Measurements from ENCODE around the gene OR11G2.
"Not testable (repeated sequence)": the region's sequence is repeated elsewhere in the genome, so short reads cannot be mapped to it uniquely, and the experiment has no call there.

The OR11G2 gene

GRCh38 chr14:20204721-20205120, 14.0 kb downstream of the OR11G2 start:
- Histone ChIP-seq H3K4me3 (replicated peaks; ENCODE audit: low read depth, low read length) (no peak overlapping the region), H3K36me3 (ENCODE audit: control insufficient read depth, insufficient read depth, low read length) (no peaks in the 10 kb centered on the region), H3K27me3 (replicated peaks; ENCODE audit: control insufficient read depth, insufficient read depth, low read length) (no peaks in the 10 kb centered on the region)
- no peak for DNase-seq (ENCODE audit: extremely low read depth, insufficient read length)
- no peak for TF ChIP-seq CTCF (IDR thresholded peaks at IDR 0.05; ENCODE audit: insufficient read depth, low read length, poor library complexity, severe bottlenecking)

- TF ChIP-seq CTCF (IDR thresholded peaks at IDR 0.05; ENCODE audit: insufficient read depth, low read length, poor library complexity, severe bottlenecking), result no peak
- Histone ChIP-seq H3K27me3 (replicated peaks; ENCODE audit: control insufficient read depth, insufficient read depth, low read length) (no peaks in the 10 kb centered on the region), H3K4me3 (replicated peaks; ENCODE audit: low read depth, low read length) (no peak overlapping the region), H3K36me3 (ENCODE audit: control insufficient read depth, insufficient read depth, low read length) (no peaks in the 10 kb centered on the region)
- no peak for DNase-seq (ENCODE audit: extremely low read depth, insufficient read length)
These were observed 18.9 kb downstream of the OR11G2 start for GRCh38 chr14:20209595-20209994.

GRCh38 chr14:20212406-20212805, 21.7 kb downstream of the OR11G2 start:
- H3K27me3 ChIP-seq (replicated peaks; ENCODE audit: control insufficient read depth, insufficient read depth, low read length); H3K4me3 ChIP-seq (replicated peaks; ENCODE audit: low read depth, low read length); H3K36me3 ChIP-seq (ENCODE audit: control insufficient read depth, insufficient read depth, low read length); DNase-seq (ENCODE audit: extremely low read depth, insufficient read length): not testable (repeated sequence)

- TF ChIP-seq CTCF (IDR thresholded peaks at IDR 0.05; ENCODE audit: insufficient read depth, low read length, poor library complexity, severe bottlenecking), result no peak
- DNase-seq (ENCODE audit: extremely low read depth, insufficient read length), result no peak
- H3K4me3 ChIP-seq (replicated peaks; ENCODE audit: low read depth, low read length), result no peak overlapping the region
- H3K27me3 ChIP-seq (replicated peaks; ENCODE audit: control insufficient read depth, insufficient read depth, low read length), result no peaks in the 10 kb centered on the region
- no peaks in the 10 kb centered on the region for H3K36me3 ChIP-seq (ENCODE audit: control insufficient read depth, insufficient read depth, low read length)
These were observed 24.5 kb downstream of the OR11G2 start for GRCh38 chr14:20215196-20215595.

GRCh38 chr14:20219033-20219432, 28.3 kb downstream of the OR11G2 start:
- no peak for TF ChIP-seq CTCF (IDR thresholded peaks at IDR 0.05; ENCODE audit: insufficient read depth, low read length, poor library complexity, severe bottlenecking)
- no peak for DNase-seq (ENCODE audit: extremely low read depth, insufficient read length)
- H3K4me3 ChIP-seq (replicated peaks; ENCODE audit: low read depth, low read length), result no peak overlapping the region
- no peaks in the 10 kb centered on the region for H3K36me3 ChIP-seq (ENCODE audit: control insufficient read depth, insufficient read depth, low read length)
- no peaks in the 10 kb centered on the region for H3K27me3 ChIP-seq (replicated peaks; ENCODE audit: control insufficient read depth, insufficient read depth, low read length)

DNA sequence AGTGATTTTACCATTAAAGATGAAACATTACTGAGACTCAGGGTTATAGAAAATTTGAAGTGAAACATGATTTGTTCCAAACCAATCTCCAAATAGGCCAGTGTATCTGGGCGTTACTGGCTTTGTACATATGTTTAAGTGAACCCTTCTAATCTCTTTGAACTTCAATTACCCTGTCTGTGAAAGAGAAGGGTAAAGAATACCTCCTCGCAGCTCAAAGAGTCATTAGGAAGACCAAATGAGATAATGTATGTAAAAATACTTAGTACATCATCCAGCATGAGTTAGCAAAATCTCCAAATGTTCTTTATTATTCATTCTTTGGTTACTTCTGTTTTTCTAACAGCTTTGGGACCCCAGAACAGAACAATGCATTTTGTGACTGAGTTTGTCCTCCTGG, 32.7 kb downstream of the OR11G2 start, which contains the start of gene OR11H6:
TSS of gene OR11H6 (plus strand) at position 301 of the 400 bp plus-strand sequence. CDS start at position 301, 0 bp downstream.
- H3K36me3 ChIP-seq (ENCODE audit: control insufficient read depth, insufficient read depth, low read length), result no peaks in the 10 kb centered on the region
- H3K4me3 ChIP-seq (replicated peaks; ENCODE audit: low read depth, low read length), result no peak within 1 kb of the TSS
- TF ChIP-seq CTCF (IDR thresholded peaks at IDR 0.05; ENCODE audit: insufficient read depth, low read length, poor library complexity, severe bottlenecking), result no peak
- DNase-seq (ENCODE audit: extremely low read depth, insufficient read length), result no peak
- no peaks in the 10 kb centered on the region for H3K27me3 ChIP-seq (replicated peaks; ENCODE audit: control insufficient read depth, insufficient read depth, low read length)
